ENCODE results near the gene SCTR.

GRCh38 chr2:119449521-119449920 lies 74.8 kb downstream of the SCTR start:
- no peak for TF ChIP-seq POLR2A (IDR thresholded peaks at IDR 0.05; ENCODE audit: extremely low read depth, insufficient read length)
- no peak for TF ChIP-seq CTCF (IDR thresholded peaks at IDR 0.05; ENCODE audit: low read depth, low read length)
- TF ChIP-seq MYC (IDR thresholded peaks at IDR 0.05; ENCODE audit: low read depth, low read length): no peak
- no peak for TF ChIP-seq MAX (IDR thresholded peaks at IDR 0.05; ENCODE audit: low read depth, low read length)
